Lung (tissue), 12 donors: Measurements from ENCODE around the gene FARP1. TPM values are rescaled to one million over a fixed set of nuclear protein-coding genes. Genes with fewer than 3 reads are reported as not detected.

Experiments
- ATAC-seq: fragments of 200-7000 bp; cut with Tn5 transposase; one replicate; pipeline ENCODE4 v1.9.1; 2020; ENCODE audit warnings: moderate number of reproducible peaks; ENCODE audit not compliant: insufficient read depth, low FRiP score
- DNase-seq, 3 donors: peaks; one replicate each; pipeline ENCODE4 v3.0.0-alpha.2; 2013 to 2017
- H3K27ac ChIP-seq, 2 donors: one replicate each; pipeline ENCODE4 v1.5.1; 2013; ENCODE audit warnings: mild to moderate bottlenecking in 2 of 2, moderate library complexity in 2 of 2, control low read depth in 1 of 2, inconsistent platforms in 1 of 2, low read depth in 1 of 2, low read length in 1 of 2
- H3K27me3 ChIP-seq, 3 donors: one replicate each; pipeline ENCODE4 v1.5.1; 2013; ENCODE audit warnings: low read length in 2 of 3; ENCODE audit not compliant: control insufficient read depth in 3 of 3, insufficient read depth in 3 of 3
- H3K36me3 ChIP-seq, 4 donors: one replicate each; pipeline ENCODE4 v1.5.1; 2013; ENCODE audit warnings: low read length in 4 of 4, mild to moderate bottlenecking in 1 of 4, moderate library complexity in 1 of 4; ENCODE audit not compliant: control insufficient read depth in 4 of 4, insufficient read depth in 4 of 4
- H3K4me1 ChIP-seq, 5 donors: one replicate each; pipeline ENCODE4 v1.5.1; 2013; ENCODE audit warnings: low read length in 5 of 5, mild to moderate bottlenecking in 2 of 5, moderate library complexity in 1 of 5; ENCODE audit not compliant: control insufficient read depth in 5 of 5, insufficient read depth in 5 of 5
- H3K4me3 ChIP-seq: one replicate; pipeline ENCODE4 v1.5.1; 2013; ENCODE audit warnings: mild to moderate bottlenecking, control low read depth, moderate library complexity
- H3K9ac ChIP-seq, 2 donors: one replicate each; pipeline ENCODE4 v1.5.1; 2013; ENCODE audit warnings: low read length in 2 of 2, control low read depth in 1 of 2; ENCODE audit not compliant: insufficient read depth in 1 of 2
- H3K9me3 ChIP-seq, 4 donors: one replicate each; pipeline ENCODE4 v1.5.1; 2013; ENCODE audit warnings: low read length in 3 of 4, mild to moderate bottlenecking in 1 of 4, moderate library complexity in 1 of 4; ENCODE audit not compliant: control insufficient read depth in 4 of 4, insufficient read depth in 3 of 4
- WGBS, 2 donors: extraction: QIAGEN DNeasy Blood & Tissue Kit; methylation state at CpG; one replicate each; pipeline ENCODE4 v1.1.7; 2013; 5-methylcytosine and 5-hydroxymethylcytosine counted together
- polyA plus RNA-seq, 2 donors: library from polyadenylated mRNA; stranded (reverse); fragments of 200-250 nt; gene quantifications; one replicate each; pipeline ENCODE4 v1.2.1, GENCODE V29; 2013
- total RNA-seq, 2 donors: library from RNA; depleted of rRNA in 1 of 2; stranded (reverse); fragments of >200 nt in 1 of 2; gene quantifications; one replicate each; pipeline ENCODE4 v1.2.1, GENCODE V29; 2014 to 2021
- TF ChIP-seq, protein P1 (sequence below): IDR thresholded peaks from 2 replicates; pipeline ENCODE4 v1.5.1; 2012; ENCODE audit warnings: mild to moderate bottlenecking; ENCODE audit errors: control extremely low read depth, extremely low read depth
- donor health status: control.
- donor health status: control.
- donor health status: Bipolar disorder and iron deficiency.
- donor health status: healthy.
- donor health status: DM: yes; HTN: yes; CAD: no.

The FARP1 gene
- total and polyA plus RNA-seq, 4 donors, result 20.8 to 102 (median 54.4) TPM

DNA sequence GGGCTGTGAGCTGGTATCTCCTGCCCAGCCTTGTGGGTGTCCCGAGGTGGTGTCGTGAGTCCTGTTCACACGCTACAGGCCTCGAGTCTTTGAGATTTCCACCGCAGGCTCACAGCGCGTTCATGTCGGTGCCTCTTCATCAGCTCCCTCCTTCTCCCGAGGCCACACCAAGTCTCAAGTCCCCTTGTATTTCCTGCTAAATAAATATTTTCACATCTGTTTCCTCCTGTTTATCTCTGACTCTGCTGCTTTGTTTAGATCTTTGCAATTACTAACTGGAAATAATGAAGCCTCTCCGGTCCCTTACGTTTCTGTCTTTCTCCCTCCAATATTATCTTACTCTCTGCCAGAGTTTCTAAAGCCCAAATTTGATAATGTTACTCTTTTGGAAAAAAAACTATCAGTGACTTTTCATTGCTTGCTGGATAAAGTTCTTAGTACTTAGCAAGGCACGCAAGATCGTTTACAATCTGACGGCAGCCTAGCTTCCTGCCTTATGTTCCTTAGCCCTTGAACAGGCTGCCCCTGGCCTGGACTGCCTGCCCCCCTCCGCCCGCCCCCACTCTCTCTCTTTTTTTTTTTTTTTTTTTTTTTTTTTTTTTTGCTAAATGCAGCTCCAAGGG lies 164.7 kb downstream of the FARP1 start:
- DNase-seq, result peak; percentile 88 to 96 (median 96)
- no peak overlapping the region for H3K4me3 ChIP-seq

DNA sequence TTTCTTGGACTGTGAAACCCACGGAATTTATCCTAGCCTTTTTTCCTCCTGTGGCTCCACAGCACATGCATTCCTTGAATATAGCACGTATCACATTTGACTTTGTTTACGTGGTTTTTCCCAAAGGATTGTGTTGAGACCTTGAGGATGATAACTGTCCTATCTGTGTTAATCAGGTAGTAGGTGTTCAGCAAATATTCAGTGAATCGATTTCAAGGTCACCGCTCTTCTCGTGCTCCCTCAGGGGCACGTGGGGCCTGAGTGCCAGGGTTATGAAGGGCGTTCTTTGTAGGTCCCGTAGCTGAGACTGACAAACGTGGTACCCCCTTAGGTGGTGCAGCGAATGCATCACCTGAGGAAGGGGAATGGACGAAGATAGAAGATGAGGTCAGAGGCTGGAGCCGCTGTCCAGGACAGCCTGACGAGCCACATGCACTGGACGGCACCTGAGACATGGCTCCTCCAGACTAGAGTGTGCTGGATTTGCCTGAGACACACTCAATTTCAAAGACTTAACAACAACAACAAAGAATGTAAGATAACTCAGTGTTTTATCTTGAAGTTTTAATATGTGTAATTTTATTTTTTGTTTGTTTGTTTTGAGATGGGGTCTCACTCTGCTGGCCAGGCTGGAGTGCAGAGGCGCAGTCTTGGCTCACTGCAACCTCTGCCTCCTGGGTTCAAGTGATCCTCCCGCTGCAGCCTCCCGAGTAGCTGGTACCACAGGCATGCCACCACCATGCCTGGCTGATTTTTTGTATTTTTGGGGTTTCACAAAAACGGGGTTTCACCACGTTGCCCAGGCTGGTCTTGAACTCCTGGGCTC lies 165.4 kb downstream of the FARP1 start:
- Histone ChIP-seq H3K27ac (peak overlapping the region in 1 of 2 donors; percentile 78), H3K4me1 (peaks cover 5 to 57% (median 24%) of the 10 kb centered on the region in 5 donors), H3K36me3 (peaks cover 0 to 3% (median 0%) of the 10 kb centered on the region in 4 donors), H3K27me3 (no peaks in the 10 kb centered on the region), H3K9ac (peak overlapping the region in 1 of 2 donors; percentile 73), H3K4me3 (no peak overlapping the region), H3K9me3 (no peaks in the 10 kb centered on the region)
- TF ChIP-seq, protein P1, sequence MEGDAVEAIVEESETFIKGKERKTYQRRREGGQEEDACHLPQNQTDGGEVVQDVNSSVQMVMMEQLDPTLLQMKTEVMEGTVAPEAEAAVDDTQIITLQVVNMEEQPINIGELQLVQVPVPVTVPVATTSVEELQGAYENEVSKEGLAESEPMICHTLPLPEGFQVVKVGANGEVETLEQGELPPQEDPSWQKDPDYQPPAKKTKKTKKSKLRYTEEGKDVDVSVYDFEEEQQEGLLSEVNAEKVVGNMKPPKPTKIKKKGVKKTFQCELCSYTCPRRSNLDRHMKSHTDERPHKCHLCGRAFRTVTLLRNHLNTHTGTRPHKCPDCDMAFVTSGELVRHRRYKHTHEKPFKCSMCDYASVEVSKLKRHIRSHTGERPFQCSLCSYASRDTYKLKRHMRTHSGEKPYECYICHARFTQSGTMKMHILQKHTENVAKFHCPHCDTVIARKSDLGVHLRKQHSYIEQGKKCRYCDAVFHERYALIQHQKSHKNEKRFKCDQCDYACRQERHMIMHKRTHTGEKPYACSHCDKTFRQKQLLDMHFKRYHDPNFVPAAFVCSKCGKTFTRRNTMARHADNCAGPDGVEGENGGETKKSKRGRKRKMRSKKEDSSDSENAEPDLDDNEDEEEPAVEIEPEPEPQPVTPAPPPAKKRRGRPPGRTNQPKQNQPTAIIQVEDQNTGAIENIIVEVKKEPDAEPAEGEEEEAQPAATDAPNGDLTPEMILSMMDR, result no peak
- DNase-seq, result no peak
- WGBS, 2 donors, result 64 to 79% methylated on average over 20 of the region's 20 CpGs
- no peak for ATAC-seq

More for the DNA sequence above, 164.7 kb downstream of the FARP1 start:
- H3K36me3 ChIP-seq, result peaks cover 0 to 3% (median 0%) of the 10 kb centered on the region in 4 donors
- H3K9ac ChIP-seq, result peak overlapping the region in 1 of 2 donors; percentile 70
- no peaks in the 10 kb centered on the region for H3K27me3 ChIP-seq
- no peak for ATAC-seq
- 26 to 57% methylated on average over 16 of the region's 16 CpGs for WGBS, 2 donors
- TF ChIP-seq, protein P1, result no peak
- H3K27ac ChIP-seq, result peak overlapping the region; percentile 7 to 78
- peaks cover 5 to 65% (median 29%) of the 10 kb centered on the region in 5 donors for H3K4me1 ChIP-seq
- no peaks in the 10 kb centered on the region for H3K9me3 ChIP-seq

DNA sequence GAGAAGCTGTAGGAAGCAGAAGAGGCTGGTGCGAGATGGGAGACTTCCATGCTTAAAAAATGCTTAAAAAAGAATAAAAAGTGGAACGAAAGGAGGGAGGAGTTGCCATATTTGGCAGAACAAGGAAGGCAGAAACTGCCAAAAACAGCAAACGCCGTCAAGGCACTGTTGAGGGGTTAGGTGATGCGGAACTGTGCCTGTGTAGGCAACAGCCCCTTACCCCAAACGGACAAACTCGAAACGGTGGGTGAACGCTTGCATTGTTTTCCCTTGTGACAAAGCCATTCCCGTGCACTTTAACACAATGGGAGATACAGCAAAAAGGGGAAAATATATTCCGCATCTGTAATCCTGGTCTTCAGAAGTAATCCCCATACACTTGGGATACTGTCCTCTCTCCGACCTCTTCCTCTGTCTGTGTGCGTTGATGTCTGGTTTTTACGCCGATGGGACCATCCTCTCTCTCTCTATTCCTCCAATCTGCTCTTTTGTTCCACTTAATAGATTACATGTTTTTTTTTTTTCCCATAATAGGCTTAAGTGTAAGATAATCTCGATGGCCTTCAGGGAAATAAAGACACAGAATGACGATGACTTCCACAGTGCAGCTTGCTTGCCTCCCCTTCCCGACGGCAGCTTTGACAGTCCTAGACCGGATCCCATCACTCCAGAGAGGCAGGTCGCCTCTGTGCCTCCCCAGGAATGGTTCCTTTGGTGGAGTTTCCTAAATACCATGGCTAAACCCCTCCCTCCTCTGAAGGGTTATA lies 166.9 kb downstream of the FARP1 start:
- Histone ChIP-seq H3K27ac (peak overlapping the region in 1 of 2 donors; percentile 35), H3K4me3 (no peak overlapping the region), H3K9me3 (no peaks in the 10 kb centered on the region), H3K9ac (no peak overlapping the region), H3K36me3 (peaks cover 0 to 3% (median 0%) of the 10 kb centered on the region in 4 donors), H3K4me1 (peaks cover 5 to 43% (median 24%) of the 10 kb centered on the region in 5 donors), H3K27me3 (no peaks in the 10 kb centered on the region)
- TF ChIP-seq, protein P1, result no peak
- ATAC-seq (no peak), DNase-seq (no peak)
- 86% methylated on average over 21 of the region's 21 CpGs for WGBS, 2 donors
